Smooth muscle cell (in vitro differentiated cells): Measurements from ENCODE around the gene CYP46A1. TPM values are rescaled to one million over a fixed set of nuclear protein-coding genes. Genes with fewer than 3 reads are reported as not detected.

Source experiments
- DNase-seq: peaks from one replicate; lab custom pipeline; 2025; ENCODE audit not compliant: unreplicated experiment; lab: John Stamatoyannopoulos, UW
- H2AFZ ChIP-seq: fragments of 200-600 bp; sonication (generic); 2 replicates; pipeline ENCODE4 v1.6.0; 2016; ENCODE audit warnings: antibody characterized with exemption, low read depth, mild to moderate bottlenecking
- H3F3A ChIP-seq: fragments of 200-600 bp; sonication (generic); 2 replicates; pipeline ENCODE4 v1.6.0; 2017; ENCODE audit warnings: antibody characterized with exemption, low read depth
- H3K27ac ChIP-seq: fragments of 200-600 bp; sonication (generic); 2 replicates; pipeline ENCODE4 v1.5.1; 2016; ENCODE audit warnings: low read depth, mild to moderate bottlenecking
- H3K27me3 ChIP-seq: fragments of 200-600 bp; sonication (generic); 2 replicates; pipeline ENCODE4 v1.6.1; 2016; ENCODE audit warnings: low read depth, mild to moderate bottlenecking
- H3K36me3 ChIP-seq: fragments of 200-600 bp; sonication (generic); 2 replicates; pipeline ENCODE4 v1.5.1; 2016; ENCODE audit warnings: low read depth
- H3K4me1 ChIP-seq: fragments of 200-600 bp; sonication (generic); 2 replicates; pipeline ENCODE4 v1.5.1; 2016; ENCODE audit warnings: low read depth
- H3K4me2 ChIP-seq: fragments of 200-600 bp; sonication (generic); 2 replicates; pipeline ENCODE4 v1.6.0; 2016; ENCODE audit warnings: mild to moderate bottlenecking
- H3K4me3 ChIP-seq: fragments of 200-600 bp; sonication (generic); 2 replicates; pipeline ENCODE4 v1.5.1; 2016; ENCODE audit warnings: mild to moderate bottlenecking
- H3K79me2 ChIP-seq: fragments of 200-600 bp; sonication (generic); 2 replicates; pipeline ENCODE4 v1.6.0; 2016; ENCODE audit warnings: low read depth, mild to moderate bottlenecking
- H3K9ac ChIP-seq: fragments of 200-600 bp; sonication (generic); 2 replicates; pipeline ENCODE4 v1.6.0; 2016; ENCODE audit warnings: low read depth
- H3K9me3 ChIP-seq: fragments of 200-600 bp; sonication (generic); replicated peaks from 2 replicates; pipeline ENCODE4 v1.5.1; 2016; ENCODE audit warnings: low read depth
- H4K20me1 ChIP-seq: fragments of 200-600 bp; sonication (generic); 2 replicates; pipeline ENCODE4 v1.6.0; 2016; ENCODE audit warnings: low read depth
- WGBS: methylation state at CpG from one replicate; pipeline ENCODE4 v1.1.7; 2016; ENCODE audit warnings: low lambda C conversion rate; 5-methylcytosine and 5-hydroxymethylcytosine counted together
- polyA plus RNA-seq: library from polyadenylated mRNA; unstranded; fragments of >200 nt; fragmentation: Nextera tagmentation; extraction: Ambion mirVana; gene quantifications from 2 replicates; pipeline ENCODE4 v1.2.1, GENCODE V29; 2016
- total RNA-seq: library from RNA; depleted of rRNA; stranded (reverse); fragments of >200 nt; gene quantifications from 2 replicates; pipeline ENCODE4 v1.2.3, GENCODE V29; 2014
- TF ChIP-seq, protein P1 (sequence below): fragments of 200-600 bp; sonication (generic); IDR thresholded peaks from 2 replicates; pipeline ENCODE4 v1.5.1; 2017; ENCODE audit warnings: borderline replicate concordance, mild to moderate bottlenecking, antibody characterized with exemption; ENCODE audit not compliant: insufficient read depth, poor library complexity, severe bottlenecking

The CYP46A1 gene
- total and polyA plus RNA-seq, 2 experiments from 2014 or later, result 0.63 to 1.0 TPM

DNA sequence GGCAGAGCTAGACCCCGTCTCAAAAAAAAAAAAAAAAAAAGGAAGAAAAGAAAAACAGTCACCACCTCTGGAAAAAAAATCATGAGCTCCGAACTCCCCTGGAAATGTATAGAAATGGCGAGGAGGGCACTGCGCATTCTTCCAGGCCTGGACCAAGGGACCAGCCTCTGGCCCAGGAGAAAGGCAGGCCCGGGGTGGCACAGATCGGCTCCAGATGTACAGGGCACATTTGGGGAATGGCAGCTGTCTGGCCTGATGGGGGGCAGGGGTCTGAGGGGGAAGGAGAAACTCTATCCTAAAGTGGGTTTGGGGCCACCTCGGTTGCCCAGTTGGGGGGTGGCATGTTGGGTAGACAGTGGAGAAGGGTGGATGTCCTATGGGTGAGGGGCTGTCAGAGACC is 63.1 kb downstream of the CYP46A1 start:
- Histone ChIP-seq H3K4me2 (no peak overlapping the region), H3F3A (peaks cover 9% of the 10 kb centered on the region), H3K36me3 (no peaks in the 10 kb centered on the region), H3K79me2 (no peaks in the 10 kb centered on the region), H3K9ac (no peak overlapping the region), H3K4me3 (no peak overlapping the region), H3K27ac (no peak overlapping the region), H3K9me3 (no peaks in the 10 kb centered on the region), H3K4me1 (peaks cover 13% of the 10 kb centered on the region), H2AFZ (no peak overlapping the region), H4K20me1 (no peaks in the 10 kb centered on the region), H3K27me3 (peaks cover 16% of the 10 kb centered on the region)
- 89% methylated on average over 7 of the region's 7 CpGs for WGBS
- DNase-seq, result no peak
- TF ChIP-seq, protein P1, sequence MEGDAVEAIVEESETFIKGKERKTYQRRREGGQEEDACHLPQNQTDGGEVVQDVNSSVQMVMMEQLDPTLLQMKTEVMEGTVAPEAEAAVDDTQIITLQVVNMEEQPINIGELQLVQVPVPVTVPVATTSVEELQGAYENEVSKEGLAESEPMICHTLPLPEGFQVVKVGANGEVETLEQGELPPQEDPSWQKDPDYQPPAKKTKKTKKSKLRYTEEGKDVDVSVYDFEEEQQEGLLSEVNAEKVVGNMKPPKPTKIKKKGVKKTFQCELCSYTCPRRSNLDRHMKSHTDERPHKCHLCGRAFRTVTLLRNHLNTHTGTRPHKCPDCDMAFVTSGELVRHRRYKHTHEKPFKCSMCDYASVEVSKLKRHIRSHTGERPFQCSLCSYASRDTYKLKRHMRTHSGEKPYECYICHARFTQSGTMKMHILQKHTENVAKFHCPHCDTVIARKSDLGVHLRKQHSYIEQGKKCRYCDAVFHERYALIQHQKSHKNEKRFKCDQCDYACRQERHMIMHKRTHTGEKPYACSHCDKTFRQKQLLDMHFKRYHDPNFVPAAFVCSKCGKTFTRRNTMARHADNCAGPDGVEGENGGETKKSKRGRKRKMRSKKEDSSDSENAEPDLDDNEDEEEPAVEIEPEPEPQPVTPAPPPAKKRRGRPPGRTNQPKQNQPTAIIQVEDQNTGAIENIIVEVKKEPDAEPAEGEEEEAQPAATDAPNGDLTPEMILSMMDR, result no peak

DNA sequence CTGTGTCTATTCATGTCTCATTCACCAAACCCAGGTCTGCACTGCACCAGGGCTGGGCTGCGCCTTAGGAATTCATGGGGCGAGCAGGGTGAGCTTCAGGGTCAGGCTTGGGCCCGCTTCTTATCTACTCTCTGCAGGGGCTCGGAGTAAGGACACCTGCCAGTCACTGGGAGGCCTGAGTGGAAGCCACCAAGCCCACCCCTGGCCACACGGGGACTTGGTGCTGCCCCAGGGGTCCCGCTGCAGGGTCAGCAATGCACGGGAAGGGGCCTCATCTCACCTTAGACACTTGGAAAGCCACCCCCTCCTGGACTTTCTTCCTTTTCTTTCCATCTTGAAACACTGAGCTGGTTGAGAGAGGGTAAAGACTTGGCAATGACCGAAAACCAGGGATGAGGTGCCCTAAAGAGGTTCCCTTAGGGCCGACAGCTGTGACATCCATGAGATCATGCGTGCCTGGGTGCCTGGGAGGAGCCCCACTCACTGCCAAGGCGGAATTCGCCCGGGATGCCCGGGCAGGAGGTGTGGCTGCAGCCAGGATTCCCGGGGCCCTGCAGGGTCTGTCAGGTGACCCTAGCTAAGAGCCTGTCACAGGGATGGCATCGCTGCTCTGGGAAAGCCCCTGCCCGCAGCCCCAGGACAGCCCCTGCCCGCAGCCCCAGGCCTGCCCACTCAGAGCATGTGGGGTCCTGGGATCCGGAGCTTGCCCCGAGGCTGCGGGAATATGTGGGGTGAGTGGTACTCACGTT is 63.7 kb downstream of the CYP46A1 start:
- Histone ChIP-seq H3K9me3 (no peaks in the 10 kb centered on the region), H2AFZ (no peak overlapping the region), H3K79me2 (no peaks in the 10 kb centered on the region), H3K4me2 (no peak overlapping the region), H3K4me3 (no peak overlapping the region), H3F3A (peaks cover 12% of the 10 kb centered on the region), H3K27ac (no peak overlapping the region), H3K4me1 (peaks cover 19% of the 10 kb centered on the region), H3K36me3 (no peaks in the 10 kb centered on the region), H4K20me1 (no peaks in the 10 kb centered on the region), H3K9ac (no peak overlapping the region), H3K27me3 (peaks cover 12% of the 10 kb centered on the region)
- WGBS, result 92% methylated on average over 22 of the region's 22 CpGs
- TF ChIP-seq, protein P1, result no peak
- DNase-seq, result no peak

DNA sequence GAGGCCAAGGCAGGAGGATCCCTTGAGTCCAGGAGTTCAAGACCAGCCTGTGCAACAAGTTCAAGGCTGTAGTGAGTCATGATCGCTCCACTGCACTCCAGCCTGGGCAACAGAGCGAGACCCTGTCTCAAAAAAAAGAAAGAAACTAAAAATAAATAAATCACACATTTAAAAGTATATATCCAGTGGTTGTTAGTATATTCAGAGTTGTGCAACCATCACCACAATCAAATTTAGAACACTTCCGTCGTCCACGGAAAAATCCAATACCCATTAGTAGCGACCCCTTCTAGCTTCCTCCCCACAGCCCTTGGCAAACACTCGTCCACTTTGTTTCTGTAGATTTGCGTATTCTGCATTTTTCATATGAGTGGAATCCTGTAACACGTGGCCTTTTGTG is 64.4 kb downstream of the CYP46A1 start:
- DNase-seq, result no peak
- Histone ChIP-seq H3K4me1 (peaks cover 24% of the 10 kb centered on the region), H3K9ac (no peak overlapping the region), H3K4me3 (no peak overlapping the region), H4K20me1 (no peaks in the 10 kb centered on the region), H3K9me3 (no peaks in the 10 kb centered on the region), H3K79me2 (no peaks in the 10 kb centered on the region), H3K27ac (no peak overlapping the region), H3K27me3 (peaks cover 12% of the 10 kb centered on the region), H3F3A (peaks cover 14% of the 10 kb centered on the region), H3K36me3 (no peaks in the 10 kb centered on the region), H3K4me2 (no peak overlapping the region), H2AFZ (no peak overlapping the region)
- WGBS, result 83% methylated on average over 9 of the region's 9 CpGs
- TF ChIP-seq, protein P1, result no peak

DNA sequence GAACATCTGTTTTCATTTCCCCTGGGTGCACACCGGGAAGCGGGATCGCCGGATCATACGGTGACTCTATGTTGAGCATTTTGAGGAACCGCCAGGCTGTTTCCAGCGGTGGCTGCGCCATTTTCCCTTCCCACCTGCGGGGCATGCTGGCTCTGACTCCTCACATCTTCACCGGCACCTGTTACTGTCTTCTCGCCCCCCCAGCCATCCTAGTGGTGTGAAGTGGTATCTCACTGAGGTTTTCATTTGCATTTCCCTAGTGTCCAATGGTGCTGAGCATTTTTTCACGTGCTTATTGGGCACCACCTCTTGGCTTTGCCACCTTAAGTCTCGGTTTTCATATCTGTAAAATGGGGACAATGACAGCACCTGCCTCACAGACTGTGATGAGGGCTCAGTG is 65.0 kb downstream of the CYP46A1 start:
- TF ChIP-seq, protein P1, result peak; percentile 11
- no peak overlapping the region for H2AFZ ChIP-seq
- H3K4me3 ChIP-seq, result no peak overlapping the region
- H3K79me2 ChIP-seq, result no peaks in the 10 kb centered on the region
- no peak overlapping the region for H3K9ac ChIP-seq
- DNase-seq, result no peak
- H3K4me1 ChIP-seq, result peaks cover 27% of the 10 kb centered on the region
- H3K36me3 ChIP-seq, result no peaks in the 10 kb centered on the region
- no peaks in the 10 kb centered on the region for H4K20me1 ChIP-seq
- WGBS, result 81% methylated on average over 13 of the region's 13 CpGs
- H3K9me3 ChIP-seq, result no peaks in the 10 kb centered on the region
- H3F3A ChIP-seq, result peaks cover 20% of the 10 kb centered on the region
- H3K4me2 ChIP-seq, result no peak overlapping the region
- peaks cover 12% of the 10 kb centered on the region for H3K27me3 ChIP-seq
- H3K27ac ChIP-seq, result no peak overlapping the region
